T-cell (primary cell): ENCODE measurements around the gene PTDSS2. TPM values are rescaled to one million over a fixed set of nuclear protein-coding genes. Genes with fewer than 3 reads are reported as not detected.

Experiments used
- ATAC-seq, 4 experiments: fragments of 200-7000 bp in 3 of 4; fragments of 150-1000 bp in 1 of 4; cut with Tn5 transposase; replicated peaks in 1 of 4; 1 replicate in 3 of 4; 2 replicates in 1 of 4; pipeline ENCODE4 v1.10.0; 2021; ENCODE audit warnings: moderate library complexity in 3 of 4, mild to moderate bottlenecking in 2 of 4, moderate number of reproducible peaks in 1 of 4
- CTCF ChIA-PET, 2 donors: fragments of 300-600 bp; sonication (Branson Sonifier 250); formaldehyde crosslinking; loops; one replicate each; lab custom pipeline; 2022; ENCODE audit warnings: antibody characterized with exemption in 2 of 2; lab: Charles Lee
- POLR2A ChIA-PET, 2 donors: fragments of 300-600 bp; sonication (Branson Sonifier 250); formaldehyde crosslinking; loops; one replicate each; lab custom pipeline; 2022; ENCODE audit warnings: antibody characterized with exemption in 2 of 2; lab: Charles Lee
- DNase-seq, 35 experiments: peaks; one replicate each; pipeline versions ENCODE4 v3.0.0 to v3.0.0-alpha.2; 2013 to 2023
- H3K27ac ChIP-seq: one replicate; pipeline ENCODE4 v1.5.1; 2013; ENCODE audit warnings: low read length
- H3K27me3 ChIP-seq, 2 experiments: replicated peaks in 1 of 2; 1 replicate in 1 of 2; 2 replicates in 1 of 2; pipeline versions ENCODE4 v1.6.1 to v1.7.0; 2013; ENCODE audit warnings: low read length in 1 of 2, mixed read lengths in 1 of 2; ENCODE audit not compliant: control insufficient read depth in 2 of 2, insufficient read depth in 2 of 2; ENCODE audit errors: extremely low read depth in 1 of 2
- H3K36me3 ChIP-seq, 2 donors: 1 replicate in 1 of 2; 2 replicates in 1 of 2; pipeline versions ENCODE4 v1.6.1 to v1.7.0; 2013; ENCODE audit warnings: low read length in 1 of 2; ENCODE audit not compliant: control insufficient read depth in 2 of 2, insufficient read depth in 1 of 2; ENCODE audit errors: extremely low read depth in 1 of 2
- H3K4me1 ChIP-seq, 2 experiments: 1 replicate in 1 of 2; 2 replicates in 1 of 2; pipeline versions ENCODE4 v1.6.1 to v1.7.0; 2013; ENCODE audit warnings: low read length in 2 of 2, mixed read lengths in 1 of 2; ENCODE audit not compliant: insufficient read depth in 2 of 2, control insufficient read depth in 1 of 2; ENCODE audit errors: extremely low read depth in 1 of 2
- H3K4me3 ChIP-seq, 2 donors: 1 replicate in 1 of 2; 2 replicates in 1 of 2; pipeline versions ENCODE4 v1.5.1 to v1.7.0; 2013; ENCODE audit warnings: mild to moderate bottlenecking in 2 of 2, low read length in 1 of 2, moderate library complexity in 1 of 2; ENCODE audit not compliant: control insufficient read depth in 1 of 2; ENCODE audit errors: extremely low read depth in 1 of 2
- H3K9me3 ChIP-seq: 2 replicates; pipeline ENCODE4 v1.7.0; 2013
- H3K27ac Mint-ChIP-seq, 2 donors: one replicate each; pipeline ENCODE4 v1.8.0; 2020 to 2021; ENCODE audit warnings: mild to moderate bottlenecking in 2 of 2, mixed read lengths in 2 of 2
- H3K27me3 Mint-ChIP-seq, 2 donors: one replicate each; pipeline ENCODE4 v1.8.0; 2021 to 2022; ENCODE audit warnings: mixed read lengths in 2 of 2
- H3K36me3 Mint-ChIP-seq: one replicate; pipeline ENCODE4 v1.8.0; 2021; ENCODE audit warnings: mixed read lengths
- H3K4me1 Mint-ChIP-seq, 3 donors: one replicate each; pipeline ENCODE4 v1.8.0; 2020 to 2022; ENCODE audit warnings: mixed read lengths in 3 of 3, mild to moderate bottlenecking in 1 of 3
- H3K4me3 Mint-ChIP-seq, 3 donors: one replicate each; pipeline ENCODE4 v1.8.0; 2020 to 2022; ENCODE audit warnings: mild to moderate bottlenecking in 3 of 3, mixed read lengths in 3 of 3, moderate library complexity in 3 of 3
- H3K9me3 Mint-ChIP-seq, 3 donors: one replicate each; pipeline ENCODE4 v1.8.0; 2020 to 2022; ENCODE audit warnings: mixed read lengths in 3 of 3
- WGBS: methylation state at CpG from one replicate; pipeline ENCODE4 v1.1.5; 2013; ENCODE audit warnings: missing lambda C conversion rate; ENCODE audit not compliant: insufficient coverage; 5-methylcytosine and 5-hydroxymethylcytosine counted together
- total RNA-seq, 35 experiments: library from RNA in 6 of 35; stranded (reverse) in 6 of 35; fragments of 120-200 nt in 1 of 35; gene quantifications; one replicate each; pipeline versions ENCODE4 v1.2.1 to v1.2.4 and lab custom pipeline; 2013 to 2026

The PTDSS2 gene
- total RNA-seq, 5 donors from 2014 or later (not counting 1 experiment from before 2014, with no cell fraction given) = 22.4 to 33.5 (median 28.7) TPM

DNA sequence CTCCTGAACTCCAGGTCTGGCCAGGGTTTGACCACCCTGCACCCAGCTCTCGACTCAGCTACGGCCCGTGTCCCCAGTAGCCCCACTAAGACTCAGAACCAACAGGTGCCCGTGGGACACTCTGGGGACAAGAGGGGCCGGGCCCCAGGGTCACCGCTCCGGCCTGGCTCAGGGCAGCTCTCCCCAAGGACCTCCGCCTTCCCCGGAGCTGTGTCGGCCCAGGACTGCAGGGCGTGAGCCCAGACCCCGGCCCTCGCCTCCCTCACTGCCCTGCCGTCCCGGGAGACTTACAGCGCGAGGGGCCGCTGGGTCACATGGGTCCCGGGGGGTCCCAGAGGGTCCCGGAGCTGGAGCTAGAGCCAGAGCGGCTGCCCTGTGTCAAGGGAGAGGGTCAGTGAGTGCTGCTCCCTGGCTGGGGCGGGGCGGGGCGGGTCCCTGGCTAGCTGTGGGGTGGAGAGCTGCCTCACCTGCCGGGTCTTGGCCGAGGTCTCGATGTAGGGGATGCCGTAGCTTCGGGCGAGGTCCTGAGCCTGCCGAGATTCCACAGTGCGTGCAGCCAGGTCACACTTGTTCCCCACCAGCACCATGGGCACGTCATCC, 83.0 kb downstream of the PTDSS2 start:
- ChIA-PET CTCF (no interaction called here), POLR2A (interaction anchor here in 1 of 2 donors (0.6 kb wide), 1 partner anchor 67 kb away, joined by 4 read pairs; no protein-coding TSS in a partner anchor)
- DNase-seq = no peak
- peaks cover 8 to 25% of the 10 kb centered on the region in 2 donors for H3K36me3 ChIP-seq
- H3K36me3 Mint-ChIP-seq = peaks cover 6% of the 10 kb centered on the region
- 98% methylated on average over 30 of the region's 33 CpGs for WGBS
- H3K4me1 ChIP-seq = peaks cover 11 to 42% of the 10 kb centered on the region in 2 experiments
- no peak overlapping the region for H3K27ac ChIP-seq
- H3K9me3 ChIP-seq = no peaks in the 10 kb centered on the region
- no peaks in the 10 kb centered on the region for H3K9me3 Mint-ChIP-seq
- no peak overlapping the region for H3K27ac Mint-ChIP-seq
- H3K4me1 Mint-ChIP-seq = peaks cover 5 to 21% (median 16%) of the 10 kb centered on the region in 3 donors
- no peak overlapping the region for H3K4me3 ChIP-seq
- peak overlapping the region in 1 of 3 donors; percentile 34 for H3K4me3 Mint-ChIP-seq
- no peak for ATAC-seq
- no peaks in the 10 kb centered on the region for H3K27me3 ChIP-seq
- H3K27me3 Mint-ChIP-seq = no peaks in the 10 kb centered on the region

DNA sequence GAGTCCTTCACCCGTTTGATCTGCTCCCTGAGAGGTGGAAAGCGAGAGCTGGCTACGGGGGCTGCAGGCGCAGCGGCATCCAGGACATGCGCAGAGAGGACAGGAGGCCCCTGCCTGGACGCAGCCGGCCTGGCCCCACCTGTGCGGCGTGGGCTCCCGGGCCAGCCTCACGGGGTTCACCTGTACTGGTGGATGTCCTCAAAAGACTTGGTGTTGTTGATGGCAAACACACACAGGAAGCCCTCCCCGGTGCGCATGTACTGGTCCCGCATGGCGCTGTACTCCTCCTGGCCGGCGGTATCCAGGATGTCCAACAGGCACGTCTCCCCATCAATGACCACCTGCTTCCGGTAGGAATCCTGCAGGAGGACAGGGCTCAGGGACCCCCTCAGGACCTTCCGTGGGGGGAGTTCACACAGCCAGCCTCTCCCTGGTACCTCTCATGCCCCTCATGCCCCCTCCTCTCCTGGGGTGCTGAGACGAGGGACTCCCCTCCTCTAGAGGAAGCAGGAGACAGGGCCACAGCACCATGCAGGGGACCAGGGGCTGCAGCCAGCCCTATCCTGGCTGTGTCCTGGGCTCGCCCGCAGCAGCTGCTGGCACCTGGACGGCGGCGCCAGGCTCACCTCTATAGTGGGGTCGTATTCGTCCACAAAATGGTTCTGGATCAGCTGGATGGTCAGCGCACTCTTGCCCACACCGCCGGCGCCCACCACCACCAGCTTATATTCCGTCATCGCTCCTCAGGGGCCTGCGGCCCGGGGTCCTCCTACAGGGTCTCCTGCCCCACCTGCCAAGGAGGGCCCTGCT, 83.7 kb downstream of the PTDSS2 start:
- Histone ChIP-seq H3K4me1 (peaks cover 11 to 48% of the 10 kb centered on the region in 2 experiments), H3K4me3 (no peak overlapping the region), H3K27ac (no peak overlapping the region), H3K9me3 (no peaks in the 10 kb centered on the region), H3K36me3 (peaks cover 11 to 25% of the 10 kb centered on the region in 2 donors), H3K27me3 (no peaks in the 10 kb centered on the region)
- Mint-ChIP-seq H3K36me3 (peaks cover 6% of the 10 kb centered on the region), H3K4me1 (peaks cover 5 to 28% (median 22%) of the 10 kb centered on the region in 3 donors), H3K4me3 (peak overlapping the region; percentile 25 to 64 (median 34)), H3K27me3 (no peaks in the 10 kb centered on the region), H3K27ac (no peak overlapping the region), H3K9me3 (no peaks in the 10 kb centered on the region)
- WGBS = 98% methylated on average over 36 of the region's 37 CpGs
- CTCF ChIA-PET = interaction anchor here in 1 of 2 donors (1.2 kb wide), 1 partner anchor 15 kb away, joined by 3 read pairs; no protein-coding TSS in a partner anchor
- ATAC-seq = no peak
- POLR2A ChIA-PET = no interaction called here
- DNase-seq = no peak

GRCh38 chr11:534396-535209, 84.5 kb downstream of the PTDSS2 start:
- Histone ChIP-seq H3K9me3 (no peaks in the 10 kb centered on the region), H3K27ac (no peak overlapping the region), H3K36me3 (peaks cover 11 to 25% of the 10 kb centered on the region in 2 donors), H3K4me1 (peaks cover 11 to 48% of the 10 kb centered on the region in 2 experiments), H3K4me3 (peak overlapping the region; percentile 65 to 67), H3K27me3 (no peaks in the 10 kb centered on the region)
- peaks cover 6% of the 10 kb centered on the region for H3K36me3 Mint-ChIP-seq
- H3K4me1 Mint-ChIP-seq = peaks cover 5 to 29% (median 23%) of the 10 kb centered on the region in 3 donors
- CTCF ChIA-PET = interaction anchor here in 1 of 2 donors (1.2 kb wide), 1 partner anchor 16 kb away, joined by 3 read pairs; no protein-coding TSS in a partner anchor
- H3K4me3 Mint-ChIP-seq = peak overlapping the region; percentile 64 to 69 (median 68)
- H3K9me3 Mint-ChIP-seq = no peaks in the 10 kb centered on the region
- DNase-seq (peak in 7 of 35 experiments; percentile 20 to 49 (median 30)), ATAC-seq (peak in 1 of 4 experiments; percentile 11)
- no peaks in the 10 kb centered on the region for H3K27me3 Mint-ChIP-seq
- H3K27ac Mint-ChIP-seq = no peak overlapping the region
- 9% methylated on average over 53 of the region's 66 CpGs for WGBS
- POLR2A ChIA-PET = interaction anchor here in 1 of 2 donors (0.6 kb wide), 1 partner anchor 132 kb away, joined by 3 read pairs; no protein-coding TSS in a partner anchor

- peak overlapping the region in 1 of 3 donors; percentile 64 for H3K4me3 Mint-ChIP-seq
- peaks cover 11 to 48% of the 10 kb centered on the region in 2 experiments for H3K4me1 ChIP-seq
- no peak overlapping the region for H3K27ac ChIP-seq
- ChIA-PET POLR2A (interaction anchor here in 1 of 2 donors (0.6 kb wide), 1 partner anchor 132 kb away, joined by 3 read pairs; no protein-coding TSS in a partner anchor), CTCF (no interaction called here)
- no peaks in the 10 kb centered on the region for H3K27me3 ChIP-seq
- no peaks in the 10 kb centered on the region for H3K27me3 Mint-ChIP-seq
- ATAC-seq (peak in 3 of 4 experiments; percentile 26 to 28 (median 26)), DNase-seq (peak in 1 of 35 experiments; percentile 33)
- H3K4me1 Mint-ChIP-seq = peaks cover 5 to 29% (median 23%) of the 10 kb centered on the region in 3 donors
- H3K4me3 ChIP-seq = no peak overlapping the region
- no peaks in the 10 kb centered on the region for H3K9me3 ChIP-seq
- peaks cover 8 to 23% of the 10 kb centered on the region in 2 donors for H3K36me3 ChIP-seq
- no peak overlapping the region for H3K27ac Mint-ChIP-seq
- no peaks in the 10 kb centered on the region for H3K9me3 Mint-ChIP-seq
- WGBS = under 1% methylated on average over 46 of the region's 56 CpGs
- peaks cover 6% of the 10 kb centered on the region for H3K36me3 Mint-ChIP-seq
Measured at GRCh38 chr11:535210-535518, 85.1 kb downstream of the PTDSS2 start.

DNA sequence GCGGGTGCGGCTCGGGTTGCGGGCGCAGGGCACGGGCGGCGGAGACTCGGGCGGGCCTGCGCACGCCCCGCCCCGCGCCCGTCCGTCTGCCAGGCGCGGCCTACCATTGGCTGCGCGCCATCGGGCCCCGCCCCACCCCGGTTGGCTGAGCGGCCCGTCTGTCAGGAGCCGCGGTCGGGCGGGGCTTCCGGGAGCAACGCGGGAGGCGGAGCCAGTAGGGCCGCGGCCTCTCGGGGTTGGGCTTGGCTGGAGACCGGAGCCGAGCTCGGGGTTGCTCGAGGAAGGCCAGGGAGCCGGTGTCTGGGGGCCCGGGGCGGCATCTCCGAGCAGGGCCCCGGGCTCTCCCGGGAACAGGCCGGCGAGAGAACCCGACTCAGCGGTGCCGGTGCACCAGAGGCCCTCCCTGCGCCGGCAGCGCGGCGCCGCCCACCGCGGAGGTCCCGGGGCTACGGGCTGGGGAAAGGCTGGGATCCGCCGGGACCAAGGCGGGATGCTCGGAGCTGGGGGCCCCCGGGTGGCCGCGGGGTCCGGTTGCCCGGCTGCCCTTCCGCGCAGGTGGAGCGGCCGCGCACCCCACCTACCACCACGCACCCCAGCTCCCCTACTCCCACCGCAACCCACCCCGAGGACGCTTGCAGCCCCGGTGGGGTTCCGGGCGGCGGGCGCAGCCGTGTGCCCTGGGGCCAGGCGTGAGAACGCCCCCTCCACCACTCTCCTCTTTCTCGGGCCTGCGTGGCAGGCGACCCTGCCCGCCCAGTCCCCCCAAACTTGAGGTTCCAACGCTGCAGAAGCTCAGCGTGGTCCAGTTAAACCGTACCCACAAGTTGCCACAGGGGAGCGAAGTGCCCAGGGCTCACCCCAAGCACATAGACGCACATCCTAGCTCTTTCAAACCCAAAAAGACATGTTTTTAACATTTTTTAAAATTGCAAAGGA, 85.7 kb downstream of the PTDSS2 start, which contains the start of gene HRAS:
Gene HRAS, minus strand, starts transcription at position 58 of the 936 bp plus-strand sequence.
- Histone ChIP-seq H3K9me3 (no peaks in the 10 kb centered on the region), H3K4me1 (peaks cover 11 to 48% of the 10 kb centered on the region in 2 experiments), H3K27me3 (no peaks in the 10 kb centered on the region), H3K4me3 (peak within 1 kb of the TSS; percentile 65 to 67), H3K27ac (peak within 1 kb of the TSS; percentile 89), H3K36me3 (peaks cover 8 to 23% of the 10 kb centered on the region in 2 donors)
- Mint-ChIP-seq H3K4me1 (peaks cover 5 to 29% (median 23%) of the 10 kb centered on the region in 3 donors), H3K27me3 (no peaks in the 10 kb centered on the region), H3K27ac (peak within 1 kb of the TSS; percentile 96 to 97), H3K4me3 (peak within 1 kb of the TSS; percentile 86 to 94 (median 91)), H3K36me3 (peaks cover 6% of the 10 kb centered on the region), H3K9me3 (no peaks in the 10 kb centered on the region)
- DNase-seq (peak; percentile 78 to 98 (median 93)), ATAC-seq (peak; percentile 84 to 90 (median 86))
- CTCF ChIA-PET = interaction anchor here in 1 of 2 donors (0.6 to 1.1 kb wide), 2 partner anchors 186 to 270 kb away, joined by 3 to 4 read pairs; no protein-coding TSS in a partner anchor
- under 1% methylated on average over 94 of the region's 97 CpGs for whole genome bisulfite sequencing
- POLR2A ChIA-PET = interaction anchor here (0.6 to 1.0 kb wide), 2 partner anchors 304 to 329 kb away, joined by 3 to 7 read pairs; partner anchors contain the start of genes BET1L (in 1 of the 2) and RIC8A (in 1 of the 2)
